ENCODE measurements around the gene EFNB1. TPM values are rescaled to one million over a fixed set of nuclear protein-coding genes. Genes with fewer than 3 reads are reported as not detected.
"Not testable (repeated sequence)": the region's sequence is repeated elsewhere in the genome, so short reads cannot be mapped to it uniquely, and the experiment has no call there.

EFNB1 gene
- total RNA-seq = 42.6 TPM

DNA sequence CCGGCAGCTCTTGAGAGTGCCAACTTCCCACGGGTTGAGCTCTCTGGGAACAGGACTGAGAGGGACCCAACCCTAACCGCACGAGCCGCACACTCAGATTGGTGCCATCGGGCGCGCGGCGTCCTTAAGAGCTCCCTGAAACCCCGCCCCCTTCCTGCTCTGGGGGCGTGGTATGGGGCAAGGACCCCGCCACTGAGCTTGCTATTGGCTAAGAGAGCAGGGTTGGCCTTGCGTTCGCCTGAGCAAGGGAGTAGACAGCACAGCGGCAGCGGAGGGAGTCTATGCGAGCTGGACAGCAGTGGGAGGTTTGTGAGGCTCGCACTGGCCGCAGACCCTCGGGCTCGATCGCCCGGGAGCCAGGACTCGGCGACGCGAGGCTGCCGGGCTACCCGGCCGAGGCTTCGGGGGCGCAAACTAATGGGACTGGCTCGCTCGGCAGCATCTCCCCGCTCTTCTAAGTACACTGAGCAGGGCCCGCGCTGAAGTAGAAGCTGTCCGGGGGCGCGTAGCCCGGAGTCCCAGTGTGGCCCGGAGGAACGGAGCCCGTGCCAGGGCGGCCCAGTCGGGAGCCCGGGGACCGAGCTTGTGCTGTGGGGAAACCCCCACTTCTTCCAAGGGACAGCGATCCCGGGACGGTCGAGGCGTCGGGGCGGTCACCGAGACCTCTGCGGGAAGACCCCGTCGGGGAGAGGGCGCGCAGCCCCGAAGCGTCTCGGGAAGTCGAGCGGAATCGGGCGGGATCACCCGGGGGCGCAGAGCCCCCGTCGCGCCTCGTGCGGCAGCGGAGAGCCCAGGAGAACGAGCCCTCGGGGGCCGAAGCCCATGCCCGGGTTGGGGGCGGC lies at the start of gene EFNB1:
EFNB1 (plus strand) TSS at position 282 of the 842 bp plus-strand sequence. CDS start 756 bp downstream, outside the sequence.
- DNase-seq = peak; percentile 92

DNA sequence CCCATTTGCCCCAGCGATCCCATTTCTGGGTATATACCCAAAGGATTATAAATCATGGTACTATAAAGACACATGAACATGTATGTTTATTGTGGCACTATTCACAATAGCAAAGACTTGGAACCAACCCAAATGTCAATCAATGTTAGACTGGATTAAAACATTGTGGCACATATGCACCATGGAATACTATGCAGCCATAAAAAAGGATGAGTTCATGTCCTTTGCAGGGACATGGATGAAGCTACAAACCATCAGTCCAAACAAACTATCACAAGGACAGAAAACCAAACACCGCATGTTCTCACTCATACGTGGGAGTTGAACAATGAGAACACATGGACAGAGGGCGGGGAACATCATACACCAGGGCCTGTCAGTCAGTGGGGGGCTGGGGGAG lies 47.5 kb upstream of the EFNB1 start:
- not testable (repeated sequence) for DNase-seq

DNA sequence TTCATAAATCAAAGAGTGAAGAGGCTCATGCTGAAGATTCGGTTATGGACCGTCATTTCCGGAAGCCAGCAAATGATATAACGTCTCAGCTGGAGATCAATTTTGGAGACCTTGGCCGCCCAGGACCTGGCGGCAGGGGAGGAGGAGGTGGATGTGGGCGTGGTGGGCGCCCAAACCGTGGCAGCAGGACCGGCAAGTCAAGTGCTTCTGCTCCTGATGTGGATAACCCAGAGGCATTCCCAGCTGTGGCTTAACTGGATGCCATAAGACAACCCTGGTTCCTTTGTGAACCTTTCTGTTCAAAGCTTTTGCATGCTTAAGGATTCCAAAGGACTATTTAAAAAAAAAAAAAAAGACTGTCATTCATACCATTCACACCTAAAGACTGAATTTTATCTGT lies 44.0 kb upstream of the EFNB1 start:
- no peak for DNase-seq

DNA sequence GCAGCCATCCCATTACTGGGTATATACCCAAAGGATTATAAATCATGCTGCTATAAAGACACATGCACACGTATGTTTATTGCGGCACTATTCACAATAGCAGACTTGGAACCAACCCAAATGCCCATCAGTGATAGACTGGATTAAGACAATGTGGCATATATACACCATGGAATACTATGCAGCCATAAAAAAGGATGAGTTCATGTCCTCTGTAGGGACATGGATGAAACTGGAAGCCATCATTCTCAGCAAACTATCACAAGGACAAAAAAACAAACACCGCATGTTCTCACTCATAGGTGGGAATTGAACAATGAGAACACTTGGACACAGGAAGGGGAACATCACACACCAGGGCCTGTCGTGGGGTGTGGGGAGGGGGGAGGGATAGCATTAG lies 42.2 kb upstream of the EFNB1 start:
- not testable (repeated sequence) for DNase-seq

DNA sequence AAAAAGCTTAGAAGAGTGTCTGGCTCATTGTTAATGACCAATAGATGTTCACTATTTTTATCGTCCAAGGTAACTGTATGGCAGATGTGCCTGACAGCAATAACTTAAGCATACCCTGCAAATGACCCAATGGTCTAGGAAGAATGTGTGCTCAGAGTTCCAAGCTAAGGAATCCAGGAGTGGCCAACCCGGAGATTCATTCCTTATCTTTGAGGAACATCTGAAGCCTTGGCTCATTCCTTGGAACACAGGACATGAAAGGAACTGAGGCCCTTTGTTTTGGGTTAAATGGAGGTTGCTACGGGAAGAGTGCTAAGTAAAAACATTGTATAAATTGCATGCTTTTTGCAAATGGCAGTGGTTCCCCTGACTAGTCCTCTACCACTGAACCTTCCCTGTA lies 38.9 kb upstream of the EFNB1 start:
- no peak for DNase-seq

DNA sequence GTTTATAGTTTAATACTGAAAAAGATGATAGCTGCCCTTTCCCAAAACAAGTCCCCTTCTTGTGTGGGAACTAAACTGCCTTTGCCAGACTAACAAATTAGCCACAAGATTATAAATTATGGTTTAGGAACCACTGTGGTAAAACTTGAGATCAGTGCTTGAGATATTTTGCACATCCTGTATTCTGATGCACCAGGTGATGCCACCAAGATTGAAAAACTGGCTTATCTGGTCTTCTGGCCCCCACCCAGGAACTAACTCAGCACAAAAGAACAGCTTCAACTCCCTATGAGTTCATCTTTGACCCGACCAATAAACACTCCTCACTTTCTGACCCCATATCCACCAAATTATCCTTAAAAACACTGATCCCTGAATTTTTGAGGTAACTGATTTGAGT lies 36.7 kb upstream of the EFNB1 start:
- no peak for DNase-seq

DNA sequence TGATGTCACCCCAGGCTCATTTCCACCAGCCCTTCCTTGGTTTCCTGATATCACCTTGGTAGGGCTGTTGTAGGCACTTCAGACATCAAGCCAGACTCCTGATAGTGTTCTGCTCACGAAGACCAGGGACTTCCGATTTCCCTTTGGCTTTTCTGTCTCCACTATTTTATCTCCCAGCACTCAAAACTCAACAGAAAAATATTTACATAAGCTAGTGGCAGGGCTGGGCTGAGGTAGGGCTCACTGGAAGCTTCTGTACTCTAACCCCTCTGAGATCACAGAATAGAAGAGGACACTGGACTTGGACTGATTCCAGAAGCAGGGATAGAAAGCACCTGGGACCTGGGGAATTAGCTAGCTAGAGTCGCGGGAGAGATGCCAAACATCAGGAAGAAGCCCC lies 34.4 kb upstream of the EFNB1 start:
- no peak for DNase-seq

DNA sequence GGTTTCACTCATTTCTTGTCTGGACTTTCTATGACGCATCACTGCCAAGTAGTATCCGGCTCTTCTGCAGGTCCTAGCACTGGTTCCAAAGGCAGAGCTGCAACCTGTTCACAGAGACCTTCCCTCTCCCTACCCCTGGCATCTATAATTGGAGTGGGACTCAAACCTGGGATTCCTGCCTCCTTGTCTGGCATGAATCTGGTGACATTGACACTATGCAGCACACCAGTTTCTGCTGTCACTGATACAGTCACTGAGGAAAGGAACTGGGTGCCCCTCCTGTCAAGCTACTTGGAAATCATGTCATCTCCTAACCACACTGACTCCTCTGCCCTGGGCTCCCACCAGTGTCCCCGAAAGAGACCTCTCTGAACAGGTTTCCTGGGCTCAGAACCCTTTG lies 33.1 kb upstream of the EFNB1 start:
- no peak for DNase-seq

DNA sequence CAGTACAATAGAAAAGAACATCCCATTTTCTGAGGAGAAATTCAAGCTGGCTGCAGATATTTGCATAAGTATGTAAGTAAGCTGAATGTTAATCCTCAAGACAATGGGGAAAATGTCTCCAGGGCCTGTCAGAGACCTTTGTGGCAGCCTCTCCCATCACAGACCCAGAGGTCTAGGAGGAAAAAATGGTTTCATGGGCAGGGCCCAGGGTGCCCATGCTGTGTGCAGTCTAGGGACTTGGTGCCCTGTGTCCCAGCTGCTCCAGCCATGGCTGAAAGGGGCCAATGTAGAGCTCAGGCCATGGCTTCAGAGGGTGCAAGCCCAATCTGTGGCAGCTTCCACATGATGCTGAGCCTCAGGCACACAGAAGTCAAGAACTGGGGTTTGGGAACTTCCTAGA lies 30.4 kb upstream of the EFNB1 start:
- not testable (repeated sequence) for DNase-seq

DNA sequence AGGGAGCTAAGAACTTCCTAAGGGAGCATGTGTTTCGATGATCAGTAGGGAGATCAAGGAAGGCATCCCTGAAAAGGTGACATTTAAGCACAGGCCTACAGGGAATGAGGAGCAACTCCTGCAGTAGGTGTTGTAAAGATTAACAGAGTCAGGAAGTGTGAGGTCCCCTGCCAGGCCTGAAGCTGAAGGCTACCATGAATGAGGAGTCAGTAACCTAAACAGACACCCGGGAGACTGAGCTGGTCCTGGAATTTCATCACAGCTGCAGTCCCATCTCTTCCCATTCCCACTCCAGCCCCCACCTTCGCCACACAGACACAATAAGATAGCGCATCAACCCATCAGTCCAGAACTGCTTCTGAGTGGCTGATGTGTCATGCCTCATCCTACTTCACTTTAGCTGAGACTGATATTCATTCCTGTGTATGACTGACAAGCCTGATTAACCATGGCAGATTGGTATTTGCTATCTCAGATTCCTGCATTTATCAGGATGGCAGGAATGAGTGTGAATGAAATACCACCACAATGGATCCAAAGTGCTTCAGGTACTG lies 27.0 kb upstream of the EFNB1 start:
- no peak for DNase-seq

DNA sequence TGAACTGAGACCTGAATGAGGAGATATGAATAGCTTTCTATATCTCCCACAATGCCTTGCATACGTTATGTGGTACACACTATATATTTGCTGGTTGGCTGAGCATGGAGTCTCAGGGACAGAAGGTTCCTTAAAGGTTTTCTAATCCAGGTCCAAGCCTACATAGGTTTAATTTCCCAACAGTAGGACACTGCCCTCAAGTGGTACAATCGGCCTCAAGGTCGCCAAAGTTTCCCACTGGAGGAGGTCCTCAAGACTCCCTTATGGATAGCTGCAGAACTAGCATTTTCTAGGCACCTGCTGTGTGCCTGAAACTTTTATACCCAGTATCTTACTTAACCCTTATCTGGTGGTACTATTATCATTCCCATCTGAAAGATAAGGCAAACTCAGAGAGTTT lies 21.0 kb upstream of the EFNB1 start:
- no peak for DNase-seq

DNA sequence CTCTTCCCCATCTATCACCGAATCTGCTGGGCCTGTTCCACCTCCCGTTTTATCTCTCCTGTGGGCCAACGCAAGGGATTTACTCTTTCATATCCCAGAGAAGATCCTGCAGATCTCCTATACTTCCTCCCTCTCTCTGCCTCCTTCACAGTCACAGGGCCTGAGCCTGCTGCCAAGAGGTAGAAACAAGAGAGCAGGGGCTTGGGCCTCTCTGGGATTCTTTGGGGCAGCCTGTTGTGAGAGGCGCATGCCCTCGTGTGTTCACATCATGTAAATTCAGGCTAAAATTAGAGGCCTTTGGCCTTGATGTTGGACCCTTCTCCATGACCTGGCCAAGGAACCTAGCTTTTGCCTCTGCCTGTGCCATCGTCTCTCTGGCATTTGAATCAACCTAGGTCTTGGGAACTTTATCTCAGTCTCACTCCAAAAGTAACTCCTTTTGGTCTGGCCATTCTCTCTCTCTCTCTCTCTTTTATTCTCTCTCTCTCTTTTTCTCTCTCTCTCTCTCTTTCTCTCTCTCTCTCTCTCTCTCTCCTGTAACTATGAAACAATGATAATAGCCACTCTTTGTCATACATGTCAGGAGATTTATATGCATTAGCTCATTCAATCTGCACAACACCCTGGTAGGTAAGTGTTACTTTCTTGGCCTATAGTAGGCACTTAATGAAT lies 20.0 kb upstream of the EFNB1 start:
- DNase-seq = no peak

DNA sequence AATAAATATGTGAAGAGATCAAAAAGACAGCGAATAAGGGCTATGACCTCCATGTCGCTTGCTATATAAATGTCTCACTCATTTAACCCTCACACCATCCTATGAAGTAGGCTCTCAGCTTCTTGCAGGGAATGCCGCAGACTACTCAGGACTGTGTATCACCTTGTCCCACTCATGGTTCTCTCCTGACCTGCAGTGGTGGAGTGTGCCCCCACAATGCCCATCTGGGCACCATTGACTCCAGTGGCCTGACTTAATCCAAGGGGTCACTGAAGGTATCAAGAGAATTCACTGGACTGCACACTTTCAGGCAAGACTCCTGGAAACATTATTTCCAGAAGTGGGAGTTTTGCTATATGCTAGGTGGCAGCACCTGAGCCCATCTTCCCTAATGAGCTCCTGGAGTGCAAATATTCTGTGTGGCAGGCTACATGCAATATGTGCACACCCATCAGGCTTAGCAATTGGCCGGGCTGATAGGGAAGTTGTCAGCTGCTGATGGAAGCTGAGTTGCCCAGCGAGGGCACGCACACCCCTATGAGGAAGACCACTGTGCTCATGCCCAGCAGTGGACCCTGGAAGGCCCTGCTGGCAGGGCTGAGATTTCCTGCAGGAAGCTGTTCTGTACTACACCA lies 8.2 kb upstream of the EFNB1 start:
- no peak for DNase-seq

DNA sequence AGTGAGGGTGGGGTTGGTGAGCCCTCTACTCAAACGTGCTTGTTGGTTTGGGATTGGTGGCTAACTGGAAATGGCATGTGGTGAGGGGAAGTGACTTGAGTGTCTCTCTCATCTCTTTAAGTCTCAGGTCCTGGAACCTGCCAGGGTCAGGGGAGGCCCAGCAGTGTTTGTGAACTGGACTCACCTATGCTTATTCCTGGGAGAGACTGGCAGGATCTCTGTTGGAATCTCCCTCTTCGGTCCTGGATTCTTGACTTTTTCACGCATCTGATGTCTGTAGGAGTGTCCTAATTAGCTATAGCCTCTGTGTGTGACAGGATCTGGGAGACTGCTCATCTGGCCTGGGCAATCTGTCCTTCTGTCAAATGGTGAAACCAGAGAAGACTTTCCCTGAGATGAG lies 7.2 kb upstream of the EFNB1 start:
- DNase-seq = no peak

DNA sequence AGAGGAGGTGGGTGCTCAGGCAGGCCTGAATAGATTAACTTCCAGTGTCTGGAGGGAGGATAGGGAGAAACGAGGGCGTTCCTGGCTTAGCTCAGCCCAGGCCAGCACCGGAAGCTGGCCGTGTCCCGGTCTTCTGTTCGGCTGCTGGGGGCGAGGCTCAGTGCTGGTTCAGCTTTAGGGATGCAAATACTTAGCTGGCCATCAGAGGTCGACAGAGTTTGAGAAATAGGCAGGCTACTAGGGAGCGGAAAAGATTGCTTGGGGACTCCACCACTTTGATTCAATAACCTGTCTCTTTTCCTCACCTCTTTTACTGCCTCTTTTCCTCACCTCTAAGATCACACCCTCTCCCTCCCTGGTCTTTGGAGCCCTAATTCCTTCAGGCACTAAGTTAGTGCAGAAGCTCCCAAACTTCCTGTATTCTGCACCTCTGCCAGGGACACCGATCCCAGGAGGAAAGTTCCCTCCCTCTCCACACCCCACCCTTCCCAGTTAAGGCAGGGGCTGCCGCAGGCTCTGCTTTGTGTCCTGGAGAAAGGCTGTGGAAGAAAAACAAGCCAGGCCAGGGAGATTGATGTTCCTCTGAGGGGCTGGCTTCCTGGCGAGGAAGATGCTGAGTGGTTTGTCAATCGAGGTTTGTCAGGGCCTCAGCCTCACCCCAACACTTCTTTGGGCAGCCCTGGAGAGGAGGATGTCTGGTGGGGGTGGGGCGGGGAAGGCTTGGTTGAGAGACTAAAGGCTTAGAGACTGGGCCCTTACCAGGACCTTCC lies 6.0 kb upstream of the EFNB1 start:
- DNase-seq = peak; percentile 22

DNA sequence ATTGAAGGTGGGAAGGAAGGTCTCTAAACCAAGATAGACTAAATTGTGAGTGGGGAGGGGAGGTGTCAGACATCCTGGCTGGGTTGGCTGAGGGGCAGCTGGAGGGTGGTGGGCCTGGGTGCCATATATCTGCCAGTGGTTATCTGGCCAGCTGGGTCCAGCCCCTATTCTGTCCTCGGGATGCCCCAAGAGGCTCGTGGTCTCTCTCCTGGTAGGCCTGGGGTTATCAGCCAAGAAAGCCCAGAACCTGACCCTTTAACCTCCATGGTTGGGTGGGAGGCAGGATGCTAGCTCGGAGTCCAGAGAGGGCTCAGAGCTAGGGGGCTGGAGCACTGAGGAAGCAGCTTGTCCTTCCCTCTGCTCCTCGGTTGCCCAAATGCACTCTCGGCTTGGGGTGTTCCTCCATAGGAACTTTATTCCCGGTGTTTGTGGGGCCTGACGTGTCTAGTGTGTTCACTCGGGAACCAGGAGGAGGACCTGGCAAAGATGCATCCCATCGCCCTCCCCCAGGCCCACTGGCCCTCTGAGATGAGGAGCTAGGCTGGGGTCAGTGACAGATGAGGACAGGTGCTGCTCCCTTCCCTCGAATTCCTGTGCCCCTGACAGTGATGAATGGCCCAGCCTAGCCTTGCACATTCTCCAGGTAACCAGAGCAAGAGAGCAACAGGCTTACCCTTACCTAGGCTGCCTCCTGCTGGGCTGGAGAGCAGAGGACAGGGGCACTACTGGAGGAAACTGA lies 5.2 kb upstream of the EFNB1 start:
- no peak for DNase-seq

DNA sequence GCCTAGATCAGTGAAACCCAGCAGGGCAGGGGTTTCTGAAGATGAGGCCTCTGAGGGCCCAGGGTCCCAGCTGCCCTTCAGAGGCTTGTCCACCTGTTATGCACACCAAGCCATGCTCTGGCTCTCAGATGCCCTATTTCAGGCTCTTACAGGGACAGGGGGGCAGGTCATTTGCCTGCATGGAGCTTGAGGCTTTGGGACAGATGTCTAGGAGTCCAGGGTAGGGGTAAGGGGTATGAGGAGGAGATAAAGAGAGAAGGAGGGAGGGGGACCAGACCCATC lies 4.7 kb upstream of the EFNB1 start:
- no peak for DNase-seq

DNA sequence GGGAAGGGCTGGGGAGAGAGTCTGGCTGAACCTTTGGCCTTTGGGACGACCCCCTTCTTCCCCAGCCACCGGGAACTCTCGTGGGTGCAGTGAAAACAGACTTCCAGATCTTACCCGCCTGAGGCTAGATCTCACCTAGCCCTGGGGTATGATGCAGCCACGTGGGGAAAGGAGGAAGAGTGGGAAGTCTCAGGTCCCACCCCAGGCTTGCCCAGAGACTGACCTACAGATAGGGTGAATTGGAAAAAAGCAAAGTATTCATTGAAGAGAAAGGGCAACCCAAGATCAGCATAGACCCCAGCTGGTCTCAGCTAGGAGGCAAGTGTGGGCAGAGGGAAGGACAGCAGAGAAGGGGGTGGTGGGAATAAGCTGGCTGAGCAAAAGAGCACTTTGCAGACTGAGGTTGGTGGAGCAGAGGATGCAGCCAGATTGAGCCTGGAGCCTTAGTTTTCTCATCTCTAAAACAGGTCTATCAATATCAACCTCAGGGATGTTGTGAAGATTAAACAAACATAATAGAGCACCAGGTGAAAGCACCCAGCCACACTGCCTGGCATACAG lies 4.2 kb upstream of the EFNB1 start:
- no peak for DNase-seq

DNA sequence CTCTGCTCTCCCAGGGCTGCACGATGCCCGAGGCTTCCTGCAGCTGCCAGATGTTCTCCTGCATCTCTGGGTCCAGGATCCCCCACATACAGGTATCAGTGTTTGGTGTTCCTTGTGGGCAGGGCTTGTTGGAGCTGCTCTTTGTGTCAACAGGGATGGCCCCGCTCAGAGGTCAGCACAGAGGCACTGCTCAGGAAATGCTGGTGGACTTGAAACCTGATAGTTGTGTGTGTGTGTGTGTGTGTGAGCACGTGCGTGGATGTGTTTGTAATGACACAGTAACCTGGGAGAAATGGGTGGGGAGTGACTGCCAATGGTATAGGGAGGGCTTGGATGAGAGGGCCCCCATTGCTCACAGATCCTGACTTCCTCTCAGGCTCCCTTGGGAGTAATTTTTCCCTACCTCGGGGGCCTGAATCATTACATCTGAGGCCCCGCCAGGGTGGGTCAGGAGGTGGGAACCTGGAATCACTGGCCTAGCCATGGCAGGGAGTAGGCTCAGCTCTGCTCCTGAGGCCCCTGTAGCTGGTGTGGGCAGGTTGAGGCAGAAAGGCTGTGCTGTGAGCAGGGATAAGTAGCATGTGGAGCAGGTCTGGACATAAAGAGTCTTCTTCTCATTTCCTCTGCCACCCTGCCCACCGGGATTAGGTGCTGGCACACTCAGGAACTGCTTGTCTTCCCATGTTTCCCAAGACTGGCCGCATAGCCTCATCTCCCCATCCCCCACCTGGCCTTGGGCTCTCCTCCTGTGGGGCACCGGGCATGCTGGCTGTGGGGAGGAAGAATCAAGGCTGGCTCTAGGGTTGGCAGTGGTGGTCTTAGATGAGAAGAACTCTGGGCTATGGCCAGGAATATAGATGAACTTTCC lies 2.5 kb upstream of the EFNB1 start:
- no peak for DNase-seq

DNA sequence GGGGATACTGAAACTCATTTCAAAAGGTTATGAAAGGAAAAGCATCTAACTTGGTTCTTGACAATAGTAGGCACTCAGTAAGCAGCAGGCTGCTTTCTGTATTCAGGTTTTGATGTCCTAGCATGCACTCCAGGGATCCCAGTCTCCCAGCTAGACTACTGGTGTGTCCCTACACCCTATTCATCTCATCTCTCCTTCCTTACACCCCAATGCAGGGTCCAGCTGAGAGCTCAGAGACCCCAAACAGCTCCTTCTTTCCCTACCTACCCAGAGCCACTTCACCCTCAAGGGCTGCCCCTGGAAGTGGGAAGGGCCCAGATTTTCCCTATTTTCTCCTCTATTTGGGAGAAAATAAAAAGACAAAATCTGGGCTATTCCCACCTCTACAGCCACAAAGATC lies 1.6 kb upstream of the EFNB1 start:
- DNase-seq = no peak
